Mesendoderm (in vitro differentiated cells): Measurements from ENCODE around the gene SERPINI2. TPM values are rescaled to one million over a fixed set of nuclear protein-coding genes. Genes with fewer than 3 reads are reported as not detected.

Source experiments
- DNase-seq: peaks from one replicate; pipeline ENCODE4 v3.0.0; 2013
- H2AK5ac ChIP-seq: 2 replicates; pipeline ENCODE4 v1.6.1; 2013; ENCODE audit warnings: low read length, inconsistent platforms
- H2BK120ac ChIP-seq: 2 replicates; pipeline ENCODE4 v1.6.1; 2013; ENCODE audit warnings: low read depth, mild to moderate bottlenecking, low read length, moderate library complexity, mixed read lengths
- H2BK15ac ChIP-seq: replicated peaks from 2 replicates; pipeline ENCODE4 v1.6.1; 2013; ENCODE audit warnings: low read depth, mild to moderate bottlenecking, moderate library complexity
- H2BK5ac ChIP-seq: 2 replicates; pipeline ENCODE4 v1.6.1; 2013; ENCODE audit warnings: low read length, inconsistent platforms
- H3K18ac ChIP-seq: 2 replicates; pipeline ENCODE4 v1.6.1; 2013; ENCODE audit warnings: mild to moderate bottlenecking, low read length, mixed read lengths
- H3K23ac ChIP-seq: one replicate; pipeline ENCODE4 v1.6.1; 2013; ENCODE audit warnings: low read length
- H3K27ac ChIP-seq: 2 replicates; pipeline ENCODE4 v1.5.1; 2013; ENCODE audit warnings: low read depth, mild to moderate bottlenecking, inconsistent platforms, low read length, moderate library complexity
- H3K27me3 ChIP-seq: 2 replicates; pipeline ENCODE4 v1.6.1; 2013; ENCODE audit warnings: low read length, control low read depth, mild to moderate bottlenecking, inconsistent platforms; ENCODE audit not compliant: insufficient read depth, poor library complexity
- H3K36me3 ChIP-seq: 2 replicates; pipeline ENCODE4 v1.6.1; 2013; ENCODE audit warnings: low read length, inconsistent platforms; ENCODE audit not compliant: control insufficient read depth, insufficient read depth
- H3K4ac ChIP-seq: one replicate; pipeline ENCODE4 v1.6.1; 2013; ENCODE audit warnings: low read depth, mild to moderate bottlenecking, low read length, moderate library complexity
- H3K4me1 ChIP-seq: 2 replicates; pipeline ENCODE4 v1.6.1; 2013; ENCODE audit warnings: low read depth, low read length, inconsistent platforms; ENCODE audit not compliant: control insufficient read depth
- H3K4me2 ChIP-seq: 2 replicates; pipeline ENCODE4 v1.6.1; 2013; ENCODE audit warnings: low read length
- H3K4me3 ChIP-seq: 2 replicates; pipeline ENCODE4 v1.5.1; 2013; ENCODE audit warnings: mild to moderate bottlenecking, low read length
- H3K56ac ChIP-seq: one replicate; pipeline ENCODE4 v1.6.1; 2013; ENCODE audit warnings: low read length
- H3K79me1 ChIP-seq: 2 replicates; pipeline ENCODE4 v1.6.1; 2013; ENCODE audit warnings: low read length, inconsistent platforms
- H3K79me2 ChIP-seq: 2 replicates; pipeline ENCODE4 v1.6.1; 2013; ENCODE audit warnings: mild to moderate bottlenecking, low read length; ENCODE audit not compliant: control insufficient read depth, insufficient read depth
- H3K9ac ChIP-seq: 2 replicates; pipeline ENCODE4 v1.6.1; 2013; ENCODE audit warnings: low read length, inconsistent platforms
- H4K5ac ChIP-seq: one replicate; pipeline ENCODE4 v1.6.1; 2013; ENCODE audit warnings: low read length
- H4K8ac ChIP-seq: one replicate; pipeline ENCODE4 v1.6.1; 2013; ENCODE audit warnings: low read depth, mild to moderate bottlenecking, control low read depth, low read length, moderate library complexity
- WGBS: extraction: QIAGEN DNeasy Blood & Tissue Kit; methylation state at CpG from one replicate; pipeline ENCODE4 v1.1.7; 2013; ENCODE audit warnings: low lambda C conversion rate, missing lambda C conversion rate; ENCODE audit not compliant: insufficient coverage; ENCODE audit errors: extremely low coverage; 5-methylcytosine and 5-hydroxymethylcytosine counted together
- polyA plus RNA-seq, 2 experiments: library from polyadenylated mRNA; stranded (reverse); fragments of 200-250 nt; gene quantifications; one replicate each; pipeline ENCODE4 v1.2.3, GENCODE V29; 2013

SERPINI2 gene
- polyA plus RNA-seq (2013, experiment 1 of 2), result not detected
- polyA plus RNA-seq (2013, experiment 2 of 2), result not detected

- H3K79me1 ChIP-seq, result no peaks in the 10 kb centered on the region
- no peak within 1 kb of the TSS for H2AK5ac ChIP-seq
- no peak within 1 kb of the TSS for H3K23ac ChIP-seq
- no peak within 1 kb of the TSS for H3K56ac ChIP-seq
- H3K9ac ChIP-seq, result no peak within 1 kb of the TSS
- DNase-seq, result no peak
- no peak within 1 kb of the TSS for H3K4me2 ChIP-seq
- no peak within 1 kb of the TSS for H3K4me3 ChIP-seq
- no peaks in the 10 kb centered on the region for H3K27me3 ChIP-seq
- H3K4ac ChIP-seq, result no peak within 1 kb of the TSS
- H3K79me2 ChIP-seq, result no peaks in the 10 kb centered on the region
- H3K36me3 ChIP-seq, result no peaks in the 10 kb centered on the region
- no CpG with 5 or more reads among the region's 4 CpGs for WGBS
- no peak within 1 kb of the TSS for H3K27ac ChIP-seq
- H2BK15ac ChIP-seq, result no peak within 1 kb of the TSS
- no peak within 1 kb of the TSS for H4K8ac ChIP-seq
- H3K18ac ChIP-seq, result no peak within 1 kb of the TSS
- H4K5ac ChIP-seq, result no peak within 1 kb of the TSS
- no peak within 1 kb of the TSS for H2BK120ac ChIP-seq
- no peak within 1 kb of the TSS for H2BK5ac ChIP-seq
- H3K4me1 ChIP-seq, result no peaks in the 10 kb centered on the region
These were observed at the start of gene SERPINI2 for GRCh38 chr3:167473863-167474262. Gene SERPINI2 (minus strand): TSS chr3:167474042. CDS start chr3:167471834, 2,208 bp downstream.

DNA sequence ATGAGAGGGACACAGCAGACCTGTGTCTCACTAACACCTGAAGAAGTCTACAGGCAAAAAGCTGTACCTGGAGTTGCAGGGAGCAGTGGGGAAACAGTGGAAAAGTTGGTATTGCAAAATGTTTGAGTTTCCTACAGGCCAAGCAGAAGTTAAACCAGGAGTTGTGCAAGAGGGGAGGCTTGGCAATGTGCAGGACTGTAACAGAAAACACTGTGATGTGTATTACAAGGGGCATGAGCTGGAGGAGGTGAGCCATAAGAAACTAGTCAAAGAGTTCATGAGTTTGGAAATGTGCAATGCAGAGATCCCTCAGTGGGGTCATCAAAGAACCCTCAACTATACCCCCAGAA lies 47.1 kb upstream of the SERPINI2 start:
- Histone ChIP-seq H3K79me2 (no peaks in the 10 kb centered on the region), H3K4ac (no peak overlapping the region), H3K9ac (no peak overlapping the region), H2BK120ac (peak overlapping the region; percentile 51), H2BK15ac (no peak overlapping the region), H3K18ac (peak overlapping the region; percentile 12), H3K36me3 (no peaks in the 10 kb centered on the region), H3K4me3 (no peak overlapping the region), H4K8ac (no peak overlapping the region), H3K4me1 (no peaks in the 10 kb centered on the region), H4K5ac (no peak overlapping the region), H3K56ac (no peak overlapping the region), H2AK5ac (no peak overlapping the region), H3K4me2 (no peak overlapping the region), H3K27me3 (no peaks in the 10 kb centered on the region), H3K27ac (no peak overlapping the region), H3K79me1 (no peaks in the 10 kb centered on the region), H2BK5ac (no peak overlapping the region), H3K23ac (no peak overlapping the region)
- DNase-seq, result no peak

DNA sequence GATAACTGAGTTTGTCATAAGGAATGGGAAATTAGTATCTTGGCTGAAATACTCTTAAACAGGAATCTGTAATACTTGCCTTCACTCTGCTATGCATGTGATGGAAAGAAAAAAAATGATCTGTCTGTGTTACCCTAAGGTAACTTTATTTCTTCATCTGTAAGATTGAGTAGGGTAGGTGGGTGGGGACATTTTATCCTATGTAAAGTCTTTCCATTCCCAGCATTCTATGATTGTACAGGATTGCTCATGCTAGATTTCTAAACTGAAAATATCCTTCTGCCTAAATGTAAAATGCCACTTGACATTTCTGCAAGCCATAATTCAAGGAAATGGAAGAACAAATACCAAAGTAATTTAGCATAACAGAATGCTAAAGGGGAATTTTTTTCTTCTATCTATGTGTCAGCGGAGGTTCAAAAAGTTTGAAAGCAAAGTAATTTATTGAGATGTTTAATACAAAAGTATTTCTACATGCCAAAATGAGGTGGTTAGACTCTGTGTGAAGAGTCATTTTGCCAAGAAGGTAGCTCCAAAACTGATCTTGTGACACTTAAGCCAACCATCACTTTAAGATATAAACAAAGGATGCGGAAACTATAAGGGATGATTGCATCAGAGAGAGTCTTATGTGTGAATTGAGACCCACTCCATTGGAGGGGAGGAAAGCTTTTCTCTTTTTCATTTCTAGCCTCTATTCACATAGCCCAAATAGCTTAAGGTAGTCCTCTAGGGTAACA lies 46.6 kb upstream of the SERPINI2 start:
- H2AK5ac ChIP-seq, result no peak overlapping the region
- no peak overlapping the region for H4K5ac ChIP-seq
- no peaks in the 10 kb centered on the region for H3K4me1 ChIP-seq
- no peak overlapping the region for H3K4me2 ChIP-seq
- H3K23ac ChIP-seq, result no peak overlapping the region
- H3K36me3 ChIP-seq, result no peaks in the 10 kb centered on the region
- H2BK15ac ChIP-seq, result no peak overlapping the region
- no peak overlapping the region for H2BK5ac ChIP-seq
- H4K8ac ChIP-seq, result no peak overlapping the region
- no peak overlapping the region for H3K27ac ChIP-seq
- no peaks in the 10 kb centered on the region for H3K27me3 ChIP-seq
- H3K4me3 ChIP-seq, result no peak overlapping the region
- no peak overlapping the region for H3K9ac ChIP-seq
- no peaks in the 10 kb centered on the region for H3K79me2 ChIP-seq
- H2BK120ac ChIP-seq, result no peak overlapping the region
- DNase-seq, result peak; percentile 9
- H3K79me1 ChIP-seq, result no peaks in the 10 kb centered on the region
- H3K56ac ChIP-seq, result no peak overlapping the region
- no peak overlapping the region for H3K18ac ChIP-seq
- no peak overlapping the region for H3K4ac ChIP-seq
- WGBS, result no CpG with 5 or more reads among the region's 2 CpGs

DNA sequence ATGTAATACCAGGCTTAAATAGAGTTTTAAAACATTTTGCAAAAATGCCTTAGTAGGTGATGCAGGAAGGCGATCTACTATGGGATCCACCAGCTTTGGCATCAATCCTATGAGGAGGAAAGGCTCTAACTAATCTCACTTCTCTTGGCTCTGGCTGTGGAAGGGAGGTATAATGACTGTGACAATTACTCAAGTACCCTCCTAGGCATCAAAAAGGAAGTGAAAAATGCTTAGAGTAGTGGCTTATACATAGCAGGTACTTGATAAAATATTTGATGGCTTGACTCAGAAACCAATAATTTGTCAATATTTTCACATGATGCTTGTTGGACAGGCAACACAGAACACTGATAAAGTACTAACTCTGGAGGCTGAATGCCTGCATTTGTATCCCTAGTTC lies 34.1 kb upstream of the SERPINI2 start:
- Histone ChIP-seq H3K4me3 (no peak overlapping the region), H2BK120ac (no peak overlapping the region), H2BK15ac (no peak overlapping the region), H3K27me3 (no peaks in the 10 kb centered on the region), H3K27ac (no peak overlapping the region), H3K9ac (no peak overlapping the region), H4K5ac (no peak overlapping the region), H3K23ac (no peak overlapping the region), H3K4ac (no peak overlapping the region), H3K56ac (no peak overlapping the region), H3K36me3 (no peaks in the 10 kb centered on the region), H4K8ac (no peak overlapping the region), H2AK5ac (no peak overlapping the region), H3K79me2 (no peaks in the 10 kb centered on the region), H3K79me1 (no peaks in the 10 kb centered on the region), H3K4me1 (no peaks in the 10 kb centered on the region), H3K4me2 (no peak overlapping the region), H2BK5ac (no peak overlapping the region), H3K18ac (no peak overlapping the region)
- WGBS, result no CpG with 5 or more reads among the region's 1 CpG
- no peak for DNase-seq

GRCh38 chr3:167502401-167502800 lies 28.6 kb upstream of the SERPINI2 start:
- no peak overlapping the region for H3K23ac ChIP-seq
- H3K4me2 ChIP-seq, result no peak overlapping the region
- H3K56ac ChIP-seq, result no peak overlapping the region
- WGBS, result no CpG with 5 or more reads among the region's 2 CpGs
- no peak overlapping the region for H4K8ac ChIP-seq
- no peaks in the 10 kb centered on the region for H3K79me2 ChIP-seq
- H3K9ac ChIP-seq, result no peak overlapping the region
- DNase-seq, result no peak
- no peak overlapping the region for H3K4me3 ChIP-seq
- H3K79me1 ChIP-seq, result no peaks in the 10 kb centered on the region
- H3K36me3 ChIP-seq, result no peaks in the 10 kb centered on the region
- H3K27me3 ChIP-seq, result no peaks in the 10 kb centered on the region
- H2BK120ac ChIP-seq, result no peak overlapping the region
- H3K27ac ChIP-seq, result no peak overlapping the region
- H2BK15ac ChIP-seq, result no peak overlapping the region
- H4K5ac ChIP-seq, result no peak overlapping the region
- no peak overlapping the region for H2BK5ac ChIP-seq
- no peak overlapping the region for H3K4ac ChIP-seq
- H2AK5ac ChIP-seq, result no peak overlapping the region
- no peaks in the 10 kb centered on the region for H3K4me1 ChIP-seq
- no peak overlapping the region for H3K18ac ChIP-seq

GRCh38 chr3:167501941-167502340 lies 28.1 kb upstream of the SERPINI2 start:
- H3K79me2 ChIP-seq, result no peaks in the 10 kb centered on the region
- no peak overlapping the region for H3K56ac ChIP-seq
- DNase-seq, result no peak
- H3K27me3 ChIP-seq, result no peaks in the 10 kb centered on the region
- no peak overlapping the region for H2AK5ac ChIP-seq
- H2BK120ac ChIP-seq, result no peak overlapping the region
- H3K36me3 ChIP-seq, result no peaks in the 10 kb centered on the region
- no peaks in the 10 kb centered on the region for H3K79me1 ChIP-seq
- no peak overlapping the region for H3K4ac ChIP-seq
- no peaks in the 10 kb centered on the region for H3K4me1 ChIP-seq
- no peak overlapping the region for H3K27ac ChIP-seq
- no peak overlapping the region for H4K8ac ChIP-seq
- no peak overlapping the region for H3K18ac ChIP-seq
- H2BK5ac ChIP-seq, result no peak overlapping the region
- no peak overlapping the region for H3K4me2 ChIP-seq
- no peak overlapping the region for H4K5ac ChIP-seq
- H3K4me3 ChIP-seq, result no peak overlapping the region
- H3K9ac ChIP-seq, result no peak overlapping the region
- WGBS, result no CpG with 5 or more reads among the region's 3 CpGs
- no peak overlapping the region for H2BK15ac ChIP-seq
- no peak overlapping the region for H3K23ac ChIP-seq
